ENCODE measurements around the gene ODF2L. TPM values are rescaled to one million over a fixed set of nuclear protein-coding genes. Genes with fewer than 3 reads are reported as not detected.

ODF2L gene
- total RNA-seq, 4 donors from 2014 or later = 32.9 to 67.9 (median 36.6) TPM

DNA sequence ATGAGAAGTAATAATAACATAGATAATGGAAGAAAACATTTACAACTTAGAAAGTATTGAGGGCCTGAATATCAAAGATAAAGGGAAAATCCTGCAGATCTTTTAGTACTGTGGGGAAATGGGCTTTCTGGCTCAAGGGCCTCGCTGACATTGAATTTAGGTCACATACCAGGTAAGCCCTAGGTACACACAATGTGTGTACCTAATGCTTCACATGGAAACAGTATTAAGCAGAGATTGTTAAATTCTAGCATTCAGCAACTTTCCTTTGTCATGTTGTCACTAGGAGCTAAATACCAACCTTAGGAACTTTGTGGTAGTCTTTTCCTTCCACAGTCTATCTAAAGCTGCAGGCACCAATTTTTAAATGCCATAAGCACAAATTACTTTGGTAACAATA lies 49.7 kb downstream of the ODF2L start:
- DNase-seq (ENCODE audit: low spot score) = no peak
- TF ChIP-seq, protein P1, sequence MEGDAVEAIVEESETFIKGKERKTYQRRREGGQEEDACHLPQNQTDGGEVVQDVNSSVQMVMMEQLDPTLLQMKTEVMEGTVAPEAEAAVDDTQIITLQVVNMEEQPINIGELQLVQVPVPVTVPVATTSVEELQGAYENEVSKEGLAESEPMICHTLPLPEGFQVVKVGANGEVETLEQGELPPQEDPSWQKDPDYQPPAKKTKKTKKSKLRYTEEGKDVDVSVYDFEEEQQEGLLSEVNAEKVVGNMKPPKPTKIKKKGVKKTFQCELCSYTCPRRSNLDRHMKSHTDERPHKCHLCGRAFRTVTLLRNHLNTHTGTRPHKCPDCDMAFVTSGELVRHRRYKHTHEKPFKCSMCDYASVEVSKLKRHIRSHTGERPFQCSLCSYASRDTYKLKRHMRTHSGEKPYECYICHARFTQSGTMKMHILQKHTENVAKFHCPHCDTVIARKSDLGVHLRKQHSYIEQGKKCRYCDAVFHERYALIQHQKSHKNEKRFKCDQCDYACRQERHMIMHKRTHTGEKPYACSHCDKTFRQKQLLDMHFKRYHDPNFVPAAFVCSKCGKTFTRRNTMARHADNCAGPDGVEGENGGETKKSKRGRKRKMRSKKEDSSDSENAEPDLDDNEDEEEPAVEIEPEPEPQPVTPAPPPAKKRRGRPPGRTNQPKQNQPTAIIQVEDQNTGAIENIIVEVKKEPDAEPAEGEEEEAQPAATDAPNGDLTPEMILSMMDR (IDR thresholded peaks at IDR 0.05) = no peak
- no peak for ATAC-seq (ENCODE audit: low FRiP score)

DNA sequence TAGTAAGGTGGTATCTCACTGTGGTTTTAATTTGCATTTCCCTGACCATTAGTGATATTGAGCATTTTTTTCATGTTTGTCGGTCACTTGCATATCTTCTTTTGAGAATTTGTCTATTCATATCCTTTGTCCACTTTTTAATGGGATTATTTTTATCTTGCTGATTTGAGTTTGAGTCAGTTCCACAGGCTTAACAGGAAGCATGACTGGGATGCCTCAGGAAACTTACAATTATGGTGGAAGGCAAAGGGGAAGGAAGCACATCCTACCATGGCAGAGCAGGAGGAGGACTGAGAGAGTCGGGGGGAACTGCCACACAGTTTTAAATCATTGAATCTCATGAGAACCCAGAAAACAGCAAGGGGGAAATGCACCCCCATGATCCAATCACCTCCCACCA lies 51.1 kb downstream of the ODF2L start:
- TF ChIP-seq, protein P1 (IDR thresholded peaks at IDR 0.05) = no peak
- ATAC-seq (ENCODE audit: low FRiP score) (no peak), DNase-seq (ENCODE audit: low spot score) (no peak)

DNA sequence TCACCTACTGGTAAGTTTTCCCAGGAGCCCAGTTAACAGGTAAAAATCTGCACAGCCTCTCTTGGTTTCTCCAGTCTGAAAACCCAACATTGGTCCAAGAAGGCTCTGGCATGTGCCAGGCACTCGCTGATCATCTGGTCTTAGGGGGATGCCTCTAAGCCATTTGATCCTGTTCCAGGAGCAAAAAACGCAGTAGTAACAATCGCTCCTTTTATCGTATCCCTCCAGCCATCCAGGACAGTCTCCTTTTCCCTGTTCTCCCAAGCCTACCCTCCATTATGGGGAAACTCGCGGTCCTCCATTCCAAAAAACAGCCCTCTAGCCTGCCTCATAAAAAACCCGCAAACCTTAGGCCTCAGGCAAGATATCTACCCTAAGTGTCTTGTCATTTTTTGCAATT lies 56.2 kb downstream of the ODF2L start:
- DNase-seq (ENCODE audit: low spot score) (no peak), ATAC-seq (ENCODE audit: low FRiP score) (no peak)
- TF ChIP-seq, protein P1 (IDR thresholded peaks at IDR 0.05) = no peak

DNA sequence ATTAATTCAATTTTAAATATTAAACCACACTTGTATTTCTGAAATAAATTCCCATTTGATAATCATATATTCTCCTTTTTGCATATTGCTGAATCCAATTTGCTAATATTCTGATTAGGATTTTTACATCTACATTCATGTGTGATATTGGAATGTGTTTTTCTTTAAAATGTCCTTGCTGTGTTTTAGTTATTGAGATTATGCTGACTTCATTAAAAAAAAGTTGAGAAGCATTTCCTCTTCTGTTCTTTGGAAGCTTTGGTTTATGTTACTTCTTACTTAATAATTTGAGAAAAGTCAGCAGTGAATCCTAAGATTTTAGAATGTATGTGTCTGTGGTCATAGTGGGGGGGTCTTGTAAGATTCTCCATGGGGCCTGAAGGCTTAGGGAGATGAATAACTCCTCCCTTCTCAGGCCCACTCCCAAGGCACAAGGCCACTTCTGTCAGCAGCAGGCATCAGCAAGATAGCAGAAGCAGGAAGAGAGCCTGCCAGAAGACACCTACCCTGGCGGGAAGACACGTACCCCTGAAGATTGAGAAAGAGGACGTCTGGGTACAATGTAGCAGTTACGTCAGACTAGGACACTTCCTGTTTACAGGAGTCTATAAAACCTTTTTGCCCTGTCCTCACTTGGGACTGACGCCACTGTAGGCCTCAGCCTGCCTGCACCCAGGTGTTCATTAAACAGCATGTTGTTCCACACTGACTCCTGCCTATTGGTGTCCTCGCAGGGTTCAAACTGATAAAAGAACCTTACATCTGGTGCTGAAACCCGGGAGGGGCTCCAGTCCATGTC lies 56.9 kb downstream of the ODF2L start:
- DNase-seq (ENCODE audit: low spot score) (no peak), ATAC-seq (ENCODE audit: low FRiP score) (no peak)
- TF ChIP-seq, protein P1 (IDR thresholded peaks at IDR 0.05) = no peak

DNA sequence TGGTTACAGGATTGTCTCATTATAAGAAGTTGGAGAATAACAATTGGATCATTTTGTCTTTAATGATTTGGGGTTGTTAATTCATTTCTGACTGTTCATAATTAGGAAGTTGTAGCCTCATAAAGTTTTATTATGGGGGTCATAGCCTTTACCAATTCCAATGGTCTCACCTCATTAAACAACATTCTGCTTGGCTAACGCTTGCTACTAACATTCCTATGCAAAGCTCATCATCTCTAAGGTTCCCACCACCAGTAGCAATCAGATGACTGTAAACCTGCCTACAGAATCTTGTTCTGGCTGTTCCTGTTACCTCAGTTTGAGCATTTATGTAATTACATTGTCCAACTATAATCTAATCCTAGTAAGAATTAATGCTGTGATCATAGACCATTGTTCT lies 60.2 kb downstream of the ODF2L start:
- DNase-seq (ENCODE audit: low spot score) = no peak
- no peak for ATAC-seq (ENCODE audit: low FRiP score)
- TF ChIP-seq, protein P1 (IDR thresholded peaks at IDR 0.05) = no peak

DNA sequence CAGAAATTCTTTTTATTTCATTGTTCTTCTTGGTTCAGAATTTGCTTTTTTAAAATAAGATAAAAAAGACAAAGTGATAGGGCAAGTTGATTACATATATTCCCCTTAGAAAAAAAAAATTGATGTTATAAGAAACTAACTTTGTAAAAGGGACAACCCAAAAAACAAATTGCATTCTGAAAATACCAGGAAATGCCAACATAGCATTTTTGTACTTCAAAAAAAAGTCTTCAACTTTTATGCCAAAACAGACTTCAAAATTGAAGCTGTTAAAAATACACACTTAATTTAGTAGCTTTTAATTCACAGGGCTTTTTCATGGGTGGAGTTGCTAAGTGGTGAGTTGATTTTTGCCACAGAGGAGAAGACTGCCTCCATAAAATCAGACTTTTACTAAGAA lies 70.9 kb downstream of the ODF2L start:
- TF ChIP-seq, protein P1 (IDR thresholded peaks at IDR 0.05) = no peak
- ATAC-seq (ENCODE audit: low FRiP score) = no peak

More for the DNA sequence above, 70.9 kb downstream of the ODF2L start:
- DNase-seq (ENCODE audit: low spot score) = no peak

Data from omental fat pad (tissue), 4 donors.